Endothelial cell of umbilical vein (primary cell): ENCODE data around the gene ID1. TPM values are rescaled to one million over a fixed set of nuclear protein-coding genes. Genes with fewer than 3 reads are reported as not detected.

ENCODE experiments used
- BruUV-seq: library from RNA; stranded (reverse); fragments of 400-500 nt; replicated peaks from 2 replicates; lab custom pipeline; 2021; lab: Mats Ljungman, UMichigan
- CTCF ChIA-PET: fragments of 300-600, 350-600 bp; sonication (Branson Sonifier 250); formaldehyde crosslinking; loops from one replicate; lab custom pipeline; 2021; ENCODE audit warnings: antibody characterized with exemption, inconsistent platforms; lab: Charles Lee
- POLR2A ChIA-PET: fragments of 300-600, 350-600 bp; sonication (Branson Sonifier 250); formaldehyde crosslinking; loops from one replicate; lab custom pipeline; 2021; ENCODE audit warnings: antibody characterized with exemption, inconsistent platforms; lab: Charles Lee
- DNase-seq: peaks from one replicate; pipeline ENCODE4 v3.0.0-alpha.2; 2011; ENCODE audit warnings: low read depth, low spot score
- FAIRE-seq: peaks from 2 replicates; lab custom pipeline; 2011; peaks lifted over from hg19 to GRCh38; lab: Jason Lieb, UNC
- H2AFZ ChIP-seq: 2 replicates; pipeline ENCODE4 v1.6.0; 2012; ENCODE audit warnings: low read depth, low read length, control low read depth, inconsistent platforms
- H3K27ac ChIP-seq: 2 replicates; pipeline ENCODE4 v1.5.1; 2011; ENCODE audit warnings: low read depth, mild to moderate bottlenecking, control low read depth, low read length, moderate library complexity; ENCODE audit not compliant: insufficient read depth
- H3K27me3 ChIP-seq, 2 experiments: 2 replicates each; pipeline versions ENCODE4 v1.6.0 to v1.6.1; 2011; ENCODE audit warnings: low read length in 2 of 2, mixed read lengths in 1 of 2; ENCODE audit not compliant: control insufficient read depth in 2 of 2, insufficient read depth in 2 of 2
- H3K36me3 ChIP-seq, 2 experiments: 2 replicates in 1 of 2; 3 replicates in 1 of 2; pipeline ENCODE4 v1.5.1; 2011; ENCODE audit warnings: low read length in 2 of 2, mild to moderate bottlenecking in 1 of 2, moderate library complexity in 1 of 2; ENCODE audit not compliant: control insufficient read depth in 2 of 2, insufficient read depth in 2 of 2; ENCODE audit errors: extremely low read depth in 1 of 2
- H3K4me1 ChIP-seq: 3 replicates; pipeline ENCODE4 v1.5.1; 2011; ENCODE audit warnings: mild to moderate bottlenecking, low read length; ENCODE audit not compliant: control insufficient read depth, insufficient read depth; ENCODE audit errors: extremely low read depth
- H3K4me2 ChIP-seq: 2 replicates; pipeline ENCODE4 v1.6.1; 2011; ENCODE audit warnings: low read length, control low read depth, mixed read lengths; ENCODE audit not compliant: insufficient read depth
- H3K4me3 ChIP-seq, 3 experiments: fragments of 200-600 bp in 1 of 3; sonication (generic), shearing (Covaris generic) in 1 of 3; replicated peaks in 1 of 3; 2 replicates each; pipeline ENCODE4 v1.5.1; 2011 to 2016; ENCODE audit warnings: control low read depth in 3 of 3, low read length in 3 of 3, mild to moderate bottlenecking in 2 of 3, inconsistent platforms in 1 of 3, low read depth in 1 of 3, moderate library complexity in 1 of 3; ENCODE audit not compliant: insufficient read depth in 1 of 3
- H3K79me2 ChIP-seq: 2 replicates; pipeline ENCODE4 v1.6.0; 2012; ENCODE audit warnings: low read length, inconsistent platforms; ENCODE audit not compliant: control insufficient read depth, insufficient read depth
- H3K9ac ChIP-seq: replicated peaks from 2 replicates; pipeline ENCODE3; 2011; ENCODE audit warnings: low read length, control low read depth; ENCODE audit not compliant: insufficient read depth; ENCODE audit errors: extremely low read depth
- H3K9me1 ChIP-seq: replicated peaks from 3 replicates; pipeline ENCODE4 v1.6.0; 2011; ENCODE audit warnings: mild to moderate bottlenecking, low read length; ENCODE audit not compliant: control insufficient read depth, insufficient read depth; ENCODE audit errors: extremely low read depth
- H3K9me3 ChIP-seq: replicated peaks from 2 replicates; pipeline ENCODE4 v1.5.1; 2012; ENCODE audit warnings: low read length, inconsistent platforms; ENCODE audit not compliant: control insufficient read depth, insufficient read depth
- H4K20me1 ChIP-seq: replicated peaks from 2 replicates; pipeline ENCODE3; 2011; ENCODE audit warnings: mild to moderate bottlenecking, low read length; ENCODE audit not compliant: control insufficient read depth, insufficient read depth; ENCODE audit errors: extremely low read depth
- CTCF ChIP-seq, 2 donors: IDR thresholded peaks; 1 replicate in 1 of 2; 2 replicates in 1 of 2; pipeline ENCODE4 v1.5.1; 2011; ENCODE audit warnings: low read length in 2 of 2, mild to moderate bottlenecking in 2 of 2, moderate library complexity in 2 of 2, control low read depth in 1 of 2, inconsistent platforms in 1 of 2, low read depth in 1 of 2; ENCODE audit not compliant: insufficient read depth in 1 of 2; ENCODE audit errors: extremely low read depth in 1 of 2
- EZH2 ChIP-seq: IDR thresholded peaks from 2 replicates; pipeline ENCODE4 v1.6.1; 2012; ENCODE audit warnings: borderline replicate concordance, low read depth, mild to moderate bottlenecking, moderate library complexity, low read length, inconsistent platforms; ENCODE audit not compliant: severe bottlenecking
- FOS ChIP-seq: IDR thresholded peaks from 2 replicates; pipeline ENCODE4 v1.6.1; 2011; ENCODE audit warnings: mild to moderate bottlenecking, low read length, moderate library complexity, borderline replicate concordance; ENCODE audit not compliant: insufficient read depth
- GATA2 ChIP-seq: IDR thresholded peaks from 2 replicates; pipeline ENCODE4 v1.7.0; 2011; ENCODE audit warnings: low read depth, mild to moderate bottlenecking, moderate library complexity, mixed read lengths, low read length; ENCODE audit not compliant: insufficient read length, insufficient read depth
- JUN ChIP-seq: IDR thresholded peaks from 2 replicates; pipeline ENCODE4 v1.6.1; 2011; ENCODE audit warnings: borderline replicate concordance, low read depth; ENCODE audit not compliant: insufficient read length, insufficient read depth
- MYC ChIP-seq: IDR thresholded peaks from one replicate; pipeline ENCODE4 v1.6.1; 2011; ENCODE audit warnings: mild to moderate bottlenecking, low read depth, low read length
- POLR2A ChIP-seq: IDR thresholded peaks from 2 replicates; pipeline ENCODE4 v1.6.1; 2012; ENCODE audit warnings: low read depth, mild to moderate bottlenecking, control low read depth, low read length
- POLR2AphosphoS5 ChIP-seq: IDR thresholded peaks from 2 replicates; pipeline ENCODE4 v1.6.1; 2012; ENCODE audit warnings: low read depth, mild to moderate bottlenecking, control low read depth, low read length, moderate library complexity; ENCODE audit not compliant: insufficient read depth
- dilution Hi-C: fragments of 300-500 bp; cut with MboI; formaldehyde crosslinking; loops from one replicate; pipeline ENCODE4 v1.15.0; 2019; ENCODE audit warnings: low sequenced_read_pairs; ENCODE audit not compliant: extremely low pct_ligation_motif_present
- intact Hi-C: fragments of 100-400 bp; cut with micrococcal nuclease; formaldehyde crosslinking; loops from one replicate; pipeline ENCODE4 v1.10.0; 2022
- polyA plus RNA-seq, 4 experiments: library from polyadenylated mRNA; depleted of rRNA in 3 of 4; stranded (reverse) in 3 of 4; unstranded in 1 of 4; fragments of >200 nt; gene quantifications; 2 replicates each; pipeline versions ENCODE4 v1.2.1 to v1.2.3, GENCODE V29; 2011 to 2012; ENCODE audit warnings: missing spikeins in 1 of 4
- total RNA-seq: library from RNA; stranded (reverse); gene quantifications from 2 replicates; pipeline ENCODE4 v1.2.3, GENCODE V29; 2021
- TF ChIP-seq, protein P1 (sequence below): IDR thresholded peaks from 2 replicates; pipeline ENCODE4 v1.6.1; 2011; ENCODE audit not compliant: insufficient read depth, insufficient read length

ID1 gene
- total and polyA plus RNA-seq, 2 donors (not counting 3 experiments of a cell fraction or from before 2014, with no cell fraction given) = 78.9 to 152 TPM

DNA sequence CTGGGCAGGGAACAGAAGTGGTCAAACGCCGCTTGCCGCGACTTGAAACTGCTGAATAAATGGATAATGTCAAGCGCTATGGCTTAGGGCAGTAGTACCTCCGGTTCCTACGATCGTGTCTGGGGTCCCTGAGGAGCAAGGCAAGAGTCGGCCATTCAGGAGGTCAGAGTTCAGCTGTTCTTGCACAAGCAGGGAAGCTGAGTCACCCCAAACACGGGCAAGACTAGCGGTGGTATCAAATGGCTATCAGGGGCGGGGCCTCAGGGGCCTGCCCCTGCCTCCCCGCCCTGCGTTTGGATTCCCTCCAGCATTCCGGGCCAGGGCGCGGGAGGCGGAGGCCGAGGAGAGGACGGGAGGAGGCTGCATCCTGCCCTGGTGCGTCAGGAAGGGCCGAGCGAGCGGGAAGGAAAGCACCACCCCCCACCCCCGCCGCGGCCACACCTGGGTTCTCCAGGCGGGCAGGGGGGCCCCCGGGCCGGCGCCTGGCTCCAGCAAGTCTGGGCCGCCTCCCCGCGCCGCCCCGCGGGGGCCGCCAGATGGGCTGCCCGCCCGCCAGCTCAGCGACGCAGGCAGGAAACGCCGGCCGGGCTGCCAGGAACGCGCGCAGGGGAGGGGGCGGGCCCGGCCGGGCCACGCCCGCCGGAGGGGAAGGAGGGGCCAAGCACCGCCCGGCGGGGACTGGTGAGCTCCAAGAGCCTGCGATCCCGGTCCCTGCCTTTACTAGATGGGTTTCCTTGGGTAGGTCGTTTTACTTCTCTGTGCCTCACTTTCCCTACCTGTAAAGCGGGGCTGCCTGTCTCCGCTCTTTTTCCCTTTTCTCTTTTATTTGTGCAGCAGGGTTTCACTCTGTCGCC lies 32.2 kb upstream of the ID1 start:
- TF ChIP-seq FOS (peak; percentile 90), JUN (peak; percentile 73), EZH2 (no peak), CTCF (IDR thresholded peaks at IDR 0.05; ENCODE audit: extremely low read depth in 1 of 2, insufficient read depth in 1 of 2, low read depth in 1 of 2, low read length in 2 of 2) (no peak), POLR2AphosphoS5 (peak; percentile 99), GATA2 (peak; percentile 75), MYC (no peak), POLR2A (peak; percentile 92)
- TF ChIP-seq, protein P1, sequence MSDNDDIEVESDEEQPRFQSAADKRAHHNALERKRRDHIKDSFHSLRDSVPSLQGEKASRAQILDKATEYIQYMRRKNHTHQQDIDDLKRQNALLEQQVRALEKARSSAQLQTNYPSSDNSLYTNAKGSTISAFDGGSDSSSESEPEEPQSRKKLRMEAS = no peak
- peak; percentile 100 for FAIRE-seq
- Histone ChIP-seq H3K4me3 (peak overlapping the region; percentile 22 to 52 (median 31)), H3K9me3 (no peaks in the 10 kb centered on the region), H3K9ac (peak overlapping the region; percentile 86), H3K4me1 (peaks cover 36% of the 10 kb centered on the region), H3K27ac (peak overlapping the region; percentile 94), H3K4me2 (peak overlapping the region; percentile 70), H3K9me1 (no peaks in the 10 kb centered on the region), H3K79me2 (no peaks in the 10 kb centered on the region), H3K36me3 (no peaks in the 10 kb centered on the region), H3K27me3 (no peaks in the 10 kb centered on the region), H4K20me1 (no peaks in the 10 kb centered on the region), H2AFZ (no peak overlapping the region)
- POLR2A ChIA-PET = interaction anchor here (0.6 to 2.7 kb wide), 7 partner anchors 10 to 1247 kb away, joined by 3 to 48 read pairs (median 4); partner anchors contain the start of genes ID1 and MAPRE1
- dilution Hi-C loops (no loop called here), intact Hi-C loops (loop anchor here (1.0 kb wide), 5 partner anchors 13 to 139 kb away; no protein-coding TSS in a partner anchor)
- BruUV-seq = no TSS peak
- CTCF ChIA-PET = interaction anchor here (1.4 to 30.9 kb wide), 6 partner anchors 10 to 151 kb away, joined by 8 to 1817 read pairs (median 15); partner anchors contain the start of gene ID1
- peak; percentile 99 for DNase-seq
